K562 (cell line): ENCODE results near the gene ZNF747. TPM values are rescaled to one million over a fixed set of nuclear protein-coding genes. Genes with fewer than 3 reads are reported as not detected.
A peak's percentile ranks its signal among the peaks of the same experiment; 100 is the strongest.

ENCODE experiments used
- ELF4 ChIP-seq: fragments of 450-650 bp; formaldehyde crosslinking; IDR thresholded peaks from 2 replicates; pipeline ENCODE4 v1.4.0; 2022; ENCODE audit warnings: missing genetic modification characterization
- JUND ChIP-seq, 2 experiments: IDR thresholded peaks; 2 replicates in 1 of 2; 3 replicates in 1 of 2; pipeline ENCODE4 v1.6.1; 2011; ENCODE audit warnings: borderline replicate concordance in 2 of 2, low read depth in 2 of 2, low read length in 2 of 2, improper control_type of control experiment in 1 of 2, missing biosample characterization in 1 of 2, missing genetic modification characterization in 1 of 2, missing genetic modification reagents in 1 of 2
- POU5F1 ChIP-seq: fragments of 150-350 bp; IDR thresholded peaks from 2 replicates; pipeline ENCODE4 v1.6.1; 2014; ENCODE audit warnings: borderline replicate concordance, low read length, low read depth, mild to moderate bottlenecking; ENCODE audit not compliant: partially characterized antibody
- RBBP5 ChIP-seq: fragments of 200-600 bp; sonication (generic); IDR thresholded peaks from 2 replicates; pipeline ENCODE4 v1.6.1; 2012; ENCODE audit warnings: borderline replicate concordance, mild to moderate bottlenecking, low read length, control low read depth, inconsistent platforms; ENCODE audit not compliant: insufficient read depth, poor library complexity, severe bottlenecking
- TCF7 ChIP-seq: sonication (generic); IDR thresholded peaks from 2 replicates; pipeline ENCODE4 v1.6.1; 2016; ENCODE audit warnings: antibody characterized with exemption, borderline replicate concordance
- ZNF395 ChIP-seq: fragments of 200-800 bp; sonication (Bioruptor generic); IDR thresholded peaks from 2 replicates; pipeline ENCODE4 v1.6.1; 2017; ENCODE audit warnings: missing genetic modification characterization, missing compliant biosample characterization
- polyA plus RNA-seq, 8 experiments: library from polyadenylated mRNA; depleted of rRNA in 4 of 8; stranded (reverse) in 5 of 8; unstranded in 3 of 8; fragments of >200 nt; fragmentation: Nextera tagmentation in 2 of 8; fragmentation: Illumina TruSeq in 1 of 8; extraction: Ambion mirVana in 2 of 8; extraction: Trizol in 1 of 8; gene quantifications; 2 replicates each; pipeline versions ENCODE4 v1.2.1 to v1.2.3, GENCODE V29; 2011 to 2014; ENCODE audit warnings: inconsistent platforms in 1 of 8, missing spikeins in 1 of 8
- total RNA-seq, 7 experiments: library from RNA; depleted of rRNA in 6 of 7; stranded (reverse); fragments of >200 nt in 6 of 7; fragmentation: Illumina TruSeq in 2 of 7; extraction: Trizol in 2 of 7; gene quantifications; 2 replicates each; pipeline versions ENCODE4 v1.2.1 to v1.2.3, GENCODE V29; 2011 to 2021; ENCODE audit warnings: low replicate concordance in 1 of 7

Gene ZNF747
- total and polyA plus RNA-seq, 9 of the 15 experiments (the other 6 are each of a cell fraction or from before 2014, with no cell fraction given), result 0.14 to 3.3 (median 1.5) TPM

GRCh38 chr16:30527635-30528178 lies 7.0 kb downstream of the ZNF747 start (continued):
- 0 out of 2 replicates have a peak, but pooled peaks have one; percentile 51 for TF ChIP-seq ZNF395
- TF ChIP-seq JUND (IDR thresholded peaks at IDR 0.05; ENCODE audit: borderline replicate concordance, low read depth, low read length), result no peak
- no peak for TF ChIP-seq JUND (tag; IDR thresholded peaks at IDR 0.05; ENCODE audit: borderline replicate concordance, low read depth, low read length)
- TF ChIP-seq TCF7, result no peak
- TF ChIP-seq ELF4 (CRISPR knock-in tag), result peak; percentile 86; the same call in 1 of the 2 replicates
- TF ChIP-seq POU5F1, result no peak
- TF ChIP-seq RBBP5, result no peak
